Loucy (cell line): ENCODE data around the gene ATG4B.

Source experiments
- H2AFZ ChIP-seq: fragments of 200-600 bp; sonication (generic); 2 replicates; pipeline ENCODE4 v1.6.0; 2016; ENCODE audit warnings: antibody characterized with exemption, mild to moderate bottlenecking, low read length, moderate library complexity
- H3F3A ChIP-seq: fragments of 200-600 bp; 2 replicates; pipeline ENCODE4 v1.6.0; 2016; ENCODE audit warnings: antibody characterized with exemption, low read depth, mild to moderate bottlenecking
- H3K27me3 ChIP-seq: fragments of 200-600 bp; sonication (generic); 2 replicates; pipeline ENCODE4 v1.6.1; 2014; ENCODE audit warnings: low read length, mild to moderate bottlenecking; ENCODE audit not compliant: insufficient read depth, poor library complexity, severe bottlenecking
- H3K36me3 ChIP-seq: fragments of 200-600 bp; sonication (generic); 2 replicates; pipeline ENCODE4 v1.6.1; 2016; ENCODE audit warnings: low read length; ENCODE audit not compliant: insufficient read depth
- H3K4me1 ChIP-seq: fragments of 200-600 bp; sonication (generic); 2 replicates; pipeline ENCODE4 v1.5.1; 2014; ENCODE audit warnings: low read length, mild to moderate bottlenecking; ENCODE audit not compliant: insufficient read depth, poor library complexity, severe bottlenecking
- H3K4me2 ChIP-seq: fragments of 200-600 bp; sonication (generic); 2 replicates; pipeline ENCODE4 v1.6.0; 2014; ENCODE audit warnings: antibody characterized with exemption, low read length, low read depth, mild to moderate bottlenecking; ENCODE audit not compliant: poor library complexity, severe bottlenecking
- H3K4me3 ChIP-seq: fragments of 200-600 bp; sonication (generic); 2 replicates; pipeline ENCODE4 v1.5.1; 2014; ENCODE audit warnings: low read length, mild to moderate bottlenecking, mixed read lengths; ENCODE audit not compliant: poor library complexity, severe bottlenecking
- H3K79me2 ChIP-seq: fragments of 200-600 bp; sonication (generic); 2 replicates; pipeline ENCODE4 v1.6.1; 2014; ENCODE audit warnings: low read length; ENCODE audit not compliant: insufficient read depth
- H3K9ac ChIP-seq: fragments of 200-600 bp; sonication (generic); 2 replicates; pipeline ENCODE4 v1.6.0; 2014; ENCODE audit warnings: mild to moderate bottlenecking, low read depth, low read length, moderate library complexity; ENCODE audit not compliant: poor library complexity, severe bottlenecking
- H3K9me2 ChIP-seq: fragments of 200-600 bp; sonication (generic); replicated peaks from 2 replicates; pipeline ENCODE4 v1.6.1; 2016; ENCODE audit warnings: low read depth, low read length, mixed read lengths
- H3K9me3 ChIP-seq: fragments of 200-600 bp; sonication (generic); 2 replicates; pipeline ENCODE4 v1.6.1; 2014; ENCODE audit warnings: mild to moderate bottlenecking, antibody characterized with exemption, low read length, low read depth; ENCODE audit not compliant: insufficient read depth
- H4K20me1 ChIP-seq: fragments of 200-600 bp; sonication (generic); 2 replicates; pipeline ENCODE4 v1.6.0; 2014; ENCODE audit warnings: antibody characterized with exemption, low read length, mild to moderate bottlenecking; ENCODE audit not compliant: insufficient read depth, poor library complexity, severe bottlenecking
- EZH2phosphoT487 ChIP-seq: fragments of 200-600 bp; IDR thresholded peaks from 2 replicates; pipeline ENCODE4 v1.6.1; 2018; ENCODE audit warnings: antibody characterized with exemption, mild to moderate bottlenecking, moderate library complexity, borderline replicate concordance
- TF ChIP-seq, protein P1 (sequence below): fragments of 200-600 bp; sonication (generic); conservative IDR thresholded peaks from 2 replicates; pipeline ENCODE4 v1.5.1; 2014; ENCODE audit warnings: mild to moderate bottlenecking, antibody characterized with exemption, low read length

Gene ATG4B

DNA sequence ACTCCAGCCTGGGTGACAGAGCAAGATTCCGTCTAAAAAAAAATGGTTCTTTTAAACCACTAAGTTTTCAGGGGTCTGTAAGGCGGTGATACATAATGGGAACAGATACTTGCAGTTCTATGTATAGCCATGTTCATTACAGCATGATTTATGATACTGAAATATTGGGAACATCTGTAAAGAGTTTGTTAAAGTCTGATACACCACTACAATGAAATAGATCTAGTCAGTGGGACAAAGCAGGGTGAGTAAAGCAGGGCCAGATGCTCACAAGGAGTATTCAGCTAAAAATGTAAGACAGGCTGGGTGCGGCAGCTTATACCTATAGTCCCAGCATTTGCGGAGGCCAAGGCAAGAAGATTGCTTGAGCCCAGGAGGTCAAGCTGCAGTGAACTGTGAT lies 58.2 kb downstream of the ATG4B start:
- peaks cover 3% of the 10 kb centered on the region for H3K4me1 ChIP-seq

DNA sequence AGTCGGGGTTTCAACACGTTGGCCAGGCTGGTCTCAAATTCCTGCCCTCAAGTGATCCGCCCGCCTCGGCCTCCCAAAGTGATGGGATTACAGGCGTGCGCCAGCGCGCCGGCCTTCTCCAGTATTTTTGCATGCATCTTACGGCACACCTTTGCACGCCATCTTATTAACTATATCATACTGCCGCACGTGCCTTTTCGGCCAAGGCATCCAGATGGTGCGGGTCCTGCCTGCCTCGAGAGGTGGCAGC lies 63.6 kb downstream of the ATG4B start:
- Histone ChIP-seq H3K4me3 (peak overlapping the region; percentile 77), H3F3A (no peaks in the 10 kb centered on the region), H3K9ac (peak overlapping the region; percentile 81), H3K4me1 (peaks cover 19% of the 10 kb centered on the region), H3K27me3 (no peaks in the 10 kb centered on the region), H2AFZ (0 out of 2 replicates have a peak overlapping the region, but pooled peaks have one; percentile 64), H3K9me3 (no peaks in the 10 kb centered on the region), H3K4me2 (peak overlapping the region; percentile 77), H3K36me3 (peaks cover 6% of the 10 kb centered on the region), H3K9me2 (no peaks in the 10 kb centered on the region), H4K20me1 (peaks cover 6% of the 10 kb centered on the region), H3K79me2 (peaks cover 26% of the 10 kb centered on the region)
- TF ChIP-seq, protein P1, sequence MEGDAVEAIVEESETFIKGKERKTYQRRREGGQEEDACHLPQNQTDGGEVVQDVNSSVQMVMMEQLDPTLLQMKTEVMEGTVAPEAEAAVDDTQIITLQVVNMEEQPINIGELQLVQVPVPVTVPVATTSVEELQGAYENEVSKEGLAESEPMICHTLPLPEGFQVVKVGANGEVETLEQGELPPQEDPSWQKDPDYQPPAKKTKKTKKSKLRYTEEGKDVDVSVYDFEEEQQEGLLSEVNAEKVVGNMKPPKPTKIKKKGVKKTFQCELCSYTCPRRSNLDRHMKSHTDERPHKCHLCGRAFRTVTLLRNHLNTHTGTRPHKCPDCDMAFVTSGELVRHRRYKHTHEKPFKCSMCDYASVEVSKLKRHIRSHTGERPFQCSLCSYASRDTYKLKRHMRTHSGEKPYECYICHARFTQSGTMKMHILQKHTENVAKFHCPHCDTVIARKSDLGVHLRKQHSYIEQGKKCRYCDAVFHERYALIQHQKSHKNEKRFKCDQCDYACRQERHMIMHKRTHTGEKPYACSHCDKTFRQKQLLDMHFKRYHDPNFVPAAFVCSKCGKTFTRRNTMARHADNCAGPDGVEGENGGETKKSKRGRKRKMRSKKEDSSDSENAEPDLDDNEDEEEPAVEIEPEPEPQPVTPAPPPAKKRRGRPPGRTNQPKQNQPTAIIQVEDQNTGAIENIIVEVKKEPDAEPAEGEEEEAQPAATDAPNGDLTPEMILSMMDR = peak; percentile 60
- TF ChIP-seq EZH2phosphoT487 = no peak

More for the DNA sequence above, 58.2 kb downstream of the ATG4B start:
- Histone ChIP-seq H3K4me2 (no peak overlapping the region), H3F3A (no peaks in the 10 kb centered on the region), H3K27me3 (no peaks in the 10 kb centered on the region), H3K9ac (no peak overlapping the region), H4K20me1 (no peaks in the 10 kb centered on the region), H3K36me3 (no peaks in the 10 kb centered on the region), H3K9me3 (no peaks in the 10 kb centered on the region), H3K4me3 (no peak overlapping the region), H3K79me2 (peaks cover 3% of the 10 kb centered on the region), H3K9me2 (no peaks in the 10 kb centered on the region), H2AFZ (no peak overlapping the region)
- no peak for TF ChIP-seq EZH2phosphoT487
- TF ChIP-seq, protein P1 = no peak

DNA sequence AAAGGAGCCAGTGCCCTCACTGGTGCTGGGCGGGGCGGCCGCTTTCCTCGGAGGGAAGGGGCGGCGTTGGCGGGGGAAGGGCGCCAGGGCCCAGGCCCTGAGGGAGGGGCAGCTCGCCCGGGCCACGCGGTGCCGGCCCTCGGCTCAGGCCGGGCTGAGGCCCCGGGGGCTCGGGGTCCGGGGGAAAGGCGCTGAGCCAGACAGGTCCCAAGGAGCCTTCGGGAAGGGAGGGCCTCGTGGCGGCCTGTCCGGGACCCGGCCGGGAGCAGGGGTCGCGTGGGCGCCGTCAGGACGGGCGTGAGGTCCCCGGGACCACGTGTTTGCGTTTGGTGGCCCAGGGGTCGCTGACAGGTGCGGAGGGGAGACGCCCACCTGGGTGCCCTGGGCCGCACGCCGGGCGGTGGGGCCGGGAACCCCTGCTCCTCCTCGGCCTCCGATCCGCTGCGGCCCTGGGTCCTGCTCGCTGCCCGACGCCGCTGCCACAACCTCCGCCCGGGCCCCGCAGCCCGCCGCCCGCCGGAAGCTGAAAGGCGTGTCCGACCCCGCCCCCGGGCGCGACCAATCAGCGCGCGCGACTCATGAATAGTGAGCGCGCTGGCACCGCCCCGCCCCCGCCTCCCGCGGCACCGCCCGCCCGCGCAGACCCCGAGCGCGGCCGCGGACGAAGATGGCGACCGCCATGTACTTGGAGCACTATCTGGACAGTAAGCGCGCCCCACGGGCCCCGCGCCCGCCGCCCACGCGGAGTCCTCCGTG lies 64.1 kb downstream of the ATG4B start, which contains the start of gene ING5:
Gene ING5 (plus strand): TSS at position 641 of the 756 bp plus-strand sequence. CDS start 27 bp downstream, at position 668.
- Histone ChIP-seq H3K4me2 (peak within 1 kb of the TSS; percentile 93), H3K4me1 (peaks cover 19% of the 10 kb centered on the region), H3K9ac (peak within 1 kb of the TSS; percentile 81), H3K36me3 (peaks cover 11% of the 10 kb centered on the region), H3K79me2 (peaks cover 26% of the 10 kb centered on the region), H3K9me2 (no peaks in the 10 kb centered on the region), H3F3A (no peaks in the 10 kb centered on the region), H3K27me3 (no peaks in the 10 kb centered on the region), H4K20me1 (peaks cover 6% of the 10 kb centered on the region), H3K9me3 (no peaks in the 10 kb centered on the region), H2AFZ (peak within 1 kb of the TSS; percentile 82), H3K4me3 (peak within 1 kb of the TSS; percentile 83)
- TF ChIP-seq, protein P1 = no peak
- TF ChIP-seq EZH2phosphoT487 = no peak
